Inflammatory macrophage treated with lipopolysaccharide for 1 hour (primary cell): Measurements from ENCODE around the gene GRIK3.

Source experiments
- DNase-seq, 2 donors: peaks; one replicate each; pipeline ENCODE4 v3.0.0-alpha.2; 2020 to 2022

The GRIK3 gene

GRCh38 chr1:36807262-36807661, 227.1 kb downstream of the GRIK3 start:
- DNase-seq, result no peak

GRCh38 chr1:36805979-36806640, 228.2 kb downstream of the GRIK3 start:
- DNase-seq, result no peak

- DNase-seq, result no peak
Observed at GRCh38 chr1:36804669-36805314, 229.5 kb downstream of the GRIK3 start.

- no peak for DNase-seq
Observed at GRCh38 chr1:36803868-36804570, 230.3 kb downstream of the GRIK3 start.

- DNase-seq, result no peak
Observed at GRCh38 chr1:36802018-36802417, 232.3 kb downstream of the GRIK3 start.

GRCh38 chr1:36797761-36798160, 236.6 kb downstream of the GRIK3 start:
- DNase-seq, result no peak

- DNase-seq, result no peak
Observed at GRCh38 chr1:36796733-36797132, 237.6 kb downstream of the GRIK3 start.

- DNase-seq, result no peak
Observed at GRCh38 chr1:36796106-36796590, 238.2 kb downstream of the GRIK3 start.

- DNase-seq, result no peak
Observed at GRCh38 chr1:36794460-36794859, 239.9 kb downstream of the GRIK3 start.

GRCh38 chr1:36793452-36793851, 240.9 kb downstream of the GRIK3 start:
- no peak for DNase-seq

- no peak for DNase-seq
Observed at GRCh38 chr1:36792292-36792691, 242.0 kb downstream of the GRIK3 start.

- no peak for DNase-seq
Observed at GRCh38 chr1:36790191-36790590, 244.1 kb downstream of the GRIK3 start.

- DNase-seq, result no peak
Observed at GRCh38 chr1:36789535-36789934, 244.8 kb downstream of the GRIK3 start.

- DNase-seq, result no peak
Observed at GRCh38 chr1:36787312-36787913, 246.9 kb downstream of the GRIK3 start.

- DNase-seq, result no peak
Observed at GRCh38 chr1:36786425-36786824, 247.9 kb downstream of the GRIK3 start.

- no peak for DNase-seq
Observed at GRCh38 chr1:36784147-36784859, 250.0 kb downstream of the GRIK3 start.

GRCh38 chr1:36783475-36783874, 250.8 kb downstream of the GRIK3 start:
- no peak for DNase-seq

- DNase-seq, result no peak
Observed at GRCh38 chr1:36782785-36783184, 251.5 kb downstream of the GRIK3 start.

- DNase-seq, result no peak
Observed at GRCh38 chr1:36782085-36782484, 252.2 kb downstream of the GRIK3 start.

GRCh38 chr1:36781098-36781497, 253.2 kb downstream of the GRIK3 start:
- no peak for DNase-seq

- DNase-seq, result no peak
Observed at GRCh38 chr1:36778740-36779139, 255.6 kb downstream of the GRIK3 start.

- DNase-seq, result no peak
Observed at GRCh38 chr1:36776948-36777831, 257.1 kb downstream of the GRIK3 start.
